ENCODE data around the gene IL24. TPM values are rescaled to one million over a fixed set of nuclear protein-coding genes. Genes with fewer than 3 reads are reported as not detected.

The IL24 gene
- total and polyA plus RNA-seq, 8 donors = 0.11 to 0.43 (median 0.34) TPM; not detected in 1

DNA sequence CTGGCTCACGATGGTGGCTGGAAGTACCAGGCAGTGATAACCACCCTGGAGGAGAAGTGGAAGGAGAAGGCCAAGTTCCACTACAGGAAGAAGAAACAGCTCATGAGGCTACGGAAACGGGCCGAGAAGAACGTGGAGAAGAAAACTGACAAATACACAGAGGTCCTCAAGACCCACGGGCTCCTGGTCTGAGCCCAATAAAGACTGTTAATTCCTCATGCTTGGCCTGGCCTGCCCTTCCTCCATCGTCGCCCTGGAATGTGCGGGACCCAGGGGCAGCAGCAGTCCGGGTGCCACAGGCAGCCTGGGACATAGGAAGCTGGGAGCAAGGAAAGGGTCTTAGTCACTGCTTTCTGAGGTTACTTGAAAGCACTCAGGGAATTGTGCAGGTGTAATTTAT is 10.8 kb downstream of the IL24 start:
- DNase-seq (no peak), ATAC-seq (no peak)
- Histone ChIP-seq H3K36me3 (no peaks in the 10 kb centered on the region), H3K4me1 (peaks cover 4 to 43% of the 10 kb centered on the region in 2 donors), H3K9me3 (no peaks in the 10 kb centered on the region), H3K4me3 (no peak overlapping the region), H3K27ac (no peak overlapping the region), H3K27me3 (peaks cover 7 to 40% of the 10 kb centered on the region in 2 donors)
- intact Hi-C loops (cut with DNase I) = no loop called here
- no peak for TF ChIP-seq CTCF (IDR thresholded peaks at IDR 0.05)

GRCh38 chr1:206909161-206909882 is 12.1 kb downstream of the IL24 start:
- ATAC-seq = peak; percentile 87
- H3K36me3 ChIP-seq = no peaks in the 10 kb centered on the region
- peak overlapping the region; percentile 32 to 42 for H3K4me3 ChIP-seq
- H3K9me3 ChIP-seq = no peaks in the 10 kb centered on the region
- TF ChIP-seq CTCF (IDR thresholded peaks at IDR 0.05) = no peak
- H3K27me3 ChIP-seq = peaks cover 7 to 40% of the 10 kb centered on the region in 2 donors
- intact Hi-C loops (cut with DNase I) = no loop called here
- peaks cover 4 to 43% of the 10 kb centered on the region in 2 donors for H3K4me1 ChIP-seq
- DNase-seq = peak in 3 of 4 donors; percentile 78 to 94 (median 83)
- peak overlapping the region; percentile 48 to 73 for H3K27ac ChIP-seq

DNA sequence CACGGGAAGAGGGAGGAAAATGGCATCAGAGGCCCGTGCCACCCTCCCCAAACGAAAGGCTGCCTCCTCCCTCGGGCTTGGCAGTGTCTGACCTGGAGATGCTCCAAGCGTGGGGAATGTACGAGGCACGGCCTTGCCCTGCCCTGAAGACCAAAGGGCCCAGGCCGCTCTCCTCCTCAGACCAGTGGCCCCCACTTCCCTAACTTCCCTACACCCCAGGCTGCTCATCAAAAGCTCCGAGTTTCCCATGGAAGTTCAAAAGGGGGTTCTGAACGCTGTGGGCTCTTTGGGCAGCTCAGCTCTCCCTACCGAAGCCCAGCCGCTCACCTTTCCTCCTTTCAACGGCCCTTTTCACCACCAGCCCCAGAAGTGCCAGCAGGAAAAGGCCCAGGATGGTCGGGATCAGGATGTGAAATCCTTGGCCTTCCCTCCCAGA is 12.7 kb downstream of the IL24 start:
- DNase-seq = no peak
- no peak for TF ChIP-seq CTCF (IDR thresholded peaks at IDR 0.05)
- Histone ChIP-seq H3K36me3 (no peaks in the 10 kb centered on the region), H3K9me3 (no peaks in the 10 kb centered on the region), H3K4me1 (peaks cover 4 to 43% of the 10 kb centered on the region in 2 donors), H3K27ac (peak overlapping the region; percentile 48 to 73), H3K27me3 (peaks cover 7 to 40% of the 10 kb centered on the region in 2 donors), H3K4me3 (peak overlapping the region; percentile 32 to 42)
- intact Hi-C loops (cut with DNase I) = loop anchor here in 1 of 2 donors (5.0 kb wide), 1 partner anchor 93 kb away; no protein-coding TSS in a partner anchor
- peak; percentile 10 for ATAC-seq

- Histone ChIP-seq H3K4me1 (peaks cover 4 to 43% of the 10 kb centered on the region in 2 donors), H3K4me3 (no peak overlapping the region), H3K36me3 (no peaks in the 10 kb centered on the region), H3K9me3 (no peaks in the 10 kb centered on the region), H3K27me3 (peaks cover 7 to 40% of the 10 kb centered on the region in 2 donors), H3K27ac (no peak overlapping the region)
- peak; percentile 92 to 96 for TF ChIP-seq CTCF (IDR thresholded peaks at IDR 0.05)
- peak; percentile 50 for ATAC-seq
- DNase-seq = peak in 1 of 4 donors; percentile 54
- intact Hi-C loops (cut with DNase I) = loop anchor here in 1 of 2 donors (5.0 kb wide), 1 partner anchor 94 kb away; no protein-coding TSS in a partner anchor
These were observed 13.9 kb downstream of the IL24 start for GRCh38 chr1:206911064-206911663.

Data from left lung (tissue), 10 donors.